ENCODE results near the gene LRRC36.

DNA sequence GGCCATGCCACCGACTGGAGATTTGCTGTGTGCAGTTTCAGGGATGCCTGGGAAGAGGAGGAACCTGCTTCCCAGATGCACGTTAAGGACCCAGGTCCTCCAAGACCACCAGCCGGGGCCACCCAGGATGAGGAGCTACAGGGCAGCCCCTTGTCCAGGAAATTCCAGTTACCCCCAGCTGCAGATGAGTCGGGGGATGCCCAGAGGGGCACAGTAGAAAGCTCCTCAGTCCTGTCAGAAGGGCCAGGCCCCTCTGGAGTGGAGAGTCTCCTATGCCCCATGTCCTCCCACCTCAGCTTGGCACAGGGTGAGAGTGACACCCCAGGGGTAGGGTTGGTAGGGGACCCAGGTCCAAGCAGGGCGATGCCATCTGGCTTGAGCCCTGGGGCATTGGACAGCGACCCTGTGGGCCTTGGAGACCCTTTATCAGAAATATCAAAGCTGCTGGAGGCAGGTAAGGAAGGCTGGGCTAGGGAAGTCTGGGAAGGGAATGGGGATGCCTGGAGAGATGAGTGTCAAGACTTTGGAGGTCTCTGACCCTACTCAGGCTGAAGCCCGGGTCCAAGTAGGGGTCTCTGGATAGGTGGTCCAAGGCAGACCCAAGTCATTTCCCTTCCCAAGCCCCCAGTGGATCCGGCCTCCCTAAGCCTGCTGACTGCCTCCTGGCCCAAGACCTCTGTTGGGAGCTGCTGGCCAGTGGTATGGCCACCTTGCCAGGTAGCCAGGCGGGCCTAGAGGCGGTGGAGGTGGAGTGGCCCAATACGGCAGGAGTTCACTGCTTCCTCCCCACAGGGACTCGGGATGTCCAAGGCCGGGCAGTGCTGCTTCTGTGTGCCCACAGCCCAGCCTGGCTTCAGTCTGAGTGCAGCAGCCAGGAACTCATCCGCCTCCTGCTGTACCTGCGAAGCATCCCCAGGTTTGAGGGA is 46.3 kb upstream of the LRRC36 start:
- TF ChIP-seq, protein P1, sequence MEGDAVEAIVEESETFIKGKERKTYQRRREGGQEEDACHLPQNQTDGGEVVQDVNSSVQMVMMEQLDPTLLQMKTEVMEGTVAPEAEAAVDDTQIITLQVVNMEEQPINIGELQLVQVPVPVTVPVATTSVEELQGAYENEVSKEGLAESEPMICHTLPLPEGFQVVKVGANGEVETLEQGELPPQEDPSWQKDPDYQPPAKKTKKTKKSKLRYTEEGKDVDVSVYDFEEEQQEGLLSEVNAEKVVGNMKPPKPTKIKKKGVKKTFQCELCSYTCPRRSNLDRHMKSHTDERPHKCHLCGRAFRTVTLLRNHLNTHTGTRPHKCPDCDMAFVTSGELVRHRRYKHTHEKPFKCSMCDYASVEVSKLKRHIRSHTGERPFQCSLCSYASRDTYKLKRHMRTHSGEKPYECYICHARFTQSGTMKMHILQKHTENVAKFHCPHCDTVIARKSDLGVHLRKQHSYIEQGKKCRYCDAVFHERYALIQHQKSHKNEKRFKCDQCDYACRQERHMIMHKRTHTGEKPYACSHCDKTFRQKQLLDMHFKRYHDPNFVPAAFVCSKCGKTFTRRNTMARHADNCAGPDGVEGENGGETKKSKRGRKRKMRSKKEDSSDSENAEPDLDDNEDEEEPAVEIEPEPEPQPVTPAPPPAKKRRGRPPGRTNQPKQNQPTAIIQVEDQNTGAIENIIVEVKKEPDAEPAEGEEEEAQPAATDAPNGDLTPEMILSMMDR (IDR thresholded peaks at IDR 0.05; ENCODE audit: low read length), result no peak
- TF ChIP-seq EZH2 (optimal IDR thresholded peaks at IDR 0.05; ENCODE audit: low read depth, low read length), result no peak
